ENCODE measurements around the gene CEMIP. TPM values are rescaled to one million over a fixed set of nuclear protein-coding genes. Genes with fewer than 3 reads are reported as not detected.

The CEMIP gene
- total and polyA plus RNA-seq, 2 of the 13 experiments (the other 11 are each of a cell fraction or from before 2014, with no cell fraction given): 4.3 to 28.5 TPM

GRCh38 chr15:80856809-80857377 lies 77.7 kb downstream of the CEMIP start (continued):
- TF ChIP-seq, protein P1, sequence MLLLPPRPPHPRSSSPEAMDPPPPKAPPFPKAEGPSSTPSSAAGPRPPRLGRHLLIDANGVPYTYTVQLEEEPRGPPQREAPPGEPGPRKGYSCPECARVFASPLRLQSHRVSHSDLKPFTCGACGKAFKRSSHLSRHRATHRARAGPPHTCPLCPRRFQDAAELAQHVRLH (CRISPR knock-in tag; IDR thresholded peaks at IDR 0.05; ENCODE audit: borderline replicate concordance, low read depth): no peak
- TF ChIP-seq POLR2A (IDR thresholded peaks at IDR 0.05; ENCODE audit: insufficient read depth in 1 of 2, low read depth in 2 of 2, low read length in 2 of 2) (no peak), MZF1 (CRISPR knock-in tag; IDR thresholded peaks at IDR 0.05; ENCODE audit: borderline replicate concordance) (no peak), ZNF343 (CRISPR knock-in tag; IDR thresholded peaks at IDR 0.05) (peak; percentile 79; the same call in 1 of the 2 replicates), TBL1XR1 (IDR thresholded peaks at IDR 0.05; ENCODE audit: borderline replicate concordance, low read length, partially characterized antibody) (peak; percentile 63), SIX1 (CRISPR knock-in tag; IDR thresholded peaks at IDR 0.05; ENCODE audit: borderline replicate concordance) (0 out of 2 replicates have a peak, but pooled peaks have one; percentile 32), KAT8 (CRISPR knock-in tag; IDR thresholded peaks at IDR 0.05) (peak; percentile 60), NR0B2 (CRISPR knock-in tag; IDR thresholded peaks at IDR 0.05) (no peak), EEA1 (CRISPR knock-in tag; IDR thresholded peaks at IDR 0.05; ENCODE audit: borderline replicate concordance) (no peak), ZNF567 (CRISPR knock-in tag; IDR thresholded peaks at IDR 0.05; ENCODE audit: borderline replicate concordance) (no peak), CREB1 (IDR thresholded peaks at IDR 0.05) (no peak), CREB1 (CRISPR knock-in tag; IDR thresholded peaks at IDR 0.05) (peak; percentile 70), STAG1 (CRISPR knock-in tag; IDR thresholded peaks at IDR 0.05) (peak; percentile 32), PAF1 (CRISPR knock-in tag; IDR thresholded peaks at IDR 0.05) (no peak), THAP9 (CRISPR knock-in tag; IDR thresholded peaks at IDR 0.05; ENCODE audit: borderline replicate concordance) (no peak), TSC22D2 (CRISPR knock-in tag; IDR thresholded peaks at IDR 0.05; ENCODE audit: borderline replicate concordance) (no peak)
- TF ChIP-seq, protein P2, sequence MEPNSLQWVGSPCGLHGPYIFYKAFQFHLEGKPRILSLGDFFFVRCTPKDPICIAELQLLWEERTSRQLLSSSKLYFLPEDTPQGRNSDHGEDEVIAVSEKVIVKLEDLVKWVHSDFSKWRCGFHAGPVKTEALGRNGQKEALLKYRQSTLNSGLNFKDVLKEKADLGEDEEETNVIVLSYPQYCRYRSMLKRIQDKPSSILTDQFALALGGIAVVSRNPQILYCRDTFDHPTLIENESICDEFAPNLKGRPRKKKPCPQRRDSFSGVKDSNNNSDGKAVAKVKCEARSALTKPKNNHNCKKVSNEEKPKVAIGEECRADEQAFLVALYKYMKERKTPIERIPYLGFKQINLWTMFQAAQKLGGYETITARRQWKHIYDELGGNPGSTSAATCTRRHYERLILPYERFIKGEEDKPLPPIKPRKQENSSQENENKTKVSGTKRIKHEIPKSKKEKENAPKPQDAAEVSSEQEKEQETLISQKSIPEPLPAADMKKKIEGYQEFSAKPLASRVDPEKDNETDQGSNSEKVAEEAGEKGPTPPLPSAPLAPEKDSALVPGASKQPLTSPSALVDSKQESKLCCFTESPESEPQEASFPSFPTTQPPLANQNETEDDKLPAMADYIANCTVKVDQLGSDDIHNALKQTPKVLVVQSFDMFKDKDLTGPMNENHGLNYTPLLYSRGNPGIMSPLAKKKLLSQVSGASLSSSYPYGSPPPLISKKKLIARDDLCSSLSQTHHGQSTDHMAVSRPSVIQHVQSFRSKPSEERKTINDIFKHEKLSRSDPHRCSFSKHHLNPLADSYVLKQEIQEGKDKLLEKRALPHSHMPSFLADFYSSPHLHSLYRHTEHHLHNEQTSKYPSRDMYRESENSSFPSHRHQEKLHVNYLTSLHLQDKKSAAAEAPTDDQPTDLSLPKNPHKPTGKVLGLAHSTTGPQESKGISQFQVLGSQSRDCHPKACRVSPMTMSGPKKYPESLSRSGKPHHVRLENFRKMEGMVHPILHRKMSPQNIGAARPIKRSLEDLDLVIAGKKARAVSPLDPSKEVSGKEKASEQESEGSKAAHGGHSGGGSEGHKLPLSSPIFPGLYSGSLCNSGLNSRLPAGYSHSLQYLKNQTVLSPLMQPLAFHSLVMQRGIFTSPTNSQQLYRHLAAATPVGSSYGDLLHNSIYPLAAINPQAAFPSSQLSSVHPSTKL (CRISPR knock-in tag; IDR thresholded peaks at IDR 0.05): peak; percentile 89
- TF ChIP-seq, protein P3, sequence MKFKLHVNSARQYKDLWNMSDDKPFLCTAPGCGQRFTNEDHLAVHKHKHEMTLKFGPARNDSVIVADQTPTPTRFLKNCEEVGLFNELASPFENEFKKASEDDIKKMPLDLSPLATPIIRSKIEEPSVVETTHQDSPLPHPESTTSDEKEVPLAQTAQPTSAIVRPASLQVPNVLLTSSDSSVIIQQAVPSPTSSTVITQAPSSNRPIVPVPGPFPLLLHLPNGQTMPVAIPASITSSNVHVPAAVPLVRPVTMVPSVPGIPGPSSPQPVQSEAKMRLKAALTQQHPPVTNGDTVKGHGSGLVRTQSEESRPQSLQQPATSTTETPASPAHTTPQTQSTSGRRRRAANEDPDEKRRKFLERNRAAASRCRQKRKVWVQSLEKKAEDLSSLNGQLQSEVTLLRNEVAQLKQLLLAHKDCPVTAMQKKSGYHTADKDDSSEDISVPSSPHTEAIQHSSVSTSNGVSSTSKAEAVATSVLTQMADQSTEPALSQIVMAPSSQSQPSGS (CRISPR knock-in tag; IDR thresholded peaks at IDR 0.05): peak; percentile 55
- TF ChIP-seq, protein P4, sequence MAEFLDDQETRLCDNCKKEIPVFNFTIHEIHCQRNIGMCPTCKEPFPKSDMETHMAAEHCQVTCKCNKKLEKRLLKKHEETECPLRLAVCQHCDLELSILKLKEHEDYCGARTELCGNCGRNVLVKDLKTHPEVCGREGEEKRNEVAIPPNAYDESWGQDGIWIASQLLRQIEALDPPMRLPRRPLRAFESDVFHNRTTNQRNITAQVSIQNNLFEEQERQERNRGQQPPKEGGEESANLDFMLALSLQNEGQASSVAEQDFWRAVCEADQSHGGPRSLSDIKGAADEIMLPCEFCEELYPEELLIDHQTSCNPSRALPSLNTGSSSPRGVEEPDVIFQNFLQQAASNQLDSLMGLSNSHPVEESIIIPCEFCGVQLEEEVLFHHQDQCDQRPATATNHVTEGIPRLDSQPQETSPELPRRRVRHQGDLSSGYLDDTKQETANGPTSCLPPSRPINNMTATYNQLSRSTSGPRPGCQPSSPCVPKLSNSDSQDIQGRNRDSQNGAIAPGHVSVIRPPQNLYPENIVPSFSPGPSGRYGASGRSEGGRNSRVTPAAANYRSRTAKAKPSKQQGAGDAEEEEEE (CRISPR knock-in tag; IDR thresholded peaks at IDR 0.05; ENCODE audit: borderline replicate concordance): no peak
